Measurements from ENCODE around the gene CAPN7.

The CAPN7 gene

GRCh38 chr3:15279205-15279604 is 73.2 kb downstream of the CAPN7 start:
- DNase-seq, result no peak

GRCh38 chr3:15279671-15280402 is 73.8 kb downstream of the CAPN7 start:
- no peak for DNase-seq

- no peak for DNase-seq
Measured at GRCh38 chr3:15280853-15281532, 74.9 kb downstream of the CAPN7 start.

GRCh38 chr3:15281817-15282216 is 75.8 kb downstream of the CAPN7 start:
- no peak for DNase-seq

- peak; percentile 51 for DNase-seq
Measured at GRCh38 chr3:15283702-15284101, 77.7 kb downstream of the CAPN7 start.

- peak; percentile 69 for DNase-seq
Measured at GRCh38 chr3:15284121-15284889, 78.3 kb downstream of the CAPN7 start.

GRCh38 chr3:15286022-15286421 is 80.0 kb downstream of the CAPN7 start:
- no peak for DNase-seq

GRCh38 chr3:15287565-15288330 is 81.7 kb downstream of the CAPN7 start:
- DNase-seq, result no peak

- DNase-seq, result no peak
Measured at GRCh38 chr3:15288331-15289035, 82.4 kb downstream of the CAPN7 start.

- DNase-seq, result no peak
Measured at GRCh38 chr3:15289661-15290060, 83.6 kb downstream of the CAPN7 start.

- no peak for DNase-seq
Measured at GRCh38 chr3:15290736-15291135, 84.7 kb downstream of the CAPN7 start.

- peak; percentile 71 for DNase-seq
Measured at GRCh38 chr3:15291589-15292541, 85.8 kb downstream of the CAPN7 start.

- peak; percentile 75 for DNase-seq
Measured at GRCh38 chr3:15292765-15293522, 86.9 kb downstream of the CAPN7 start.

- DNase-seq, result no peak
Measured at GRCh38 chr3:15294929-15295328, 88.9 kb downstream of the CAPN7 start.

GRCh38 chr3:15295506-15295905 is 89.5 kb downstream of the CAPN7 start:
- no peak for DNase-seq

- DNase-seq, result no peak
Measured at GRCh38 chr3:15297608-15298350, 91.7 kb downstream of the CAPN7 start.

- no peak for DNase-seq
Measured at GRCh38 chr3:15298504-15298903, 92.5 kb downstream of the CAPN7 start.

- no peak for DNase-seq
Measured at GRCh38 chr3:15299036-15299435, 93.0 kb downstream of the CAPN7 start.

- no peak for DNase-seq
Measured at GRCh38 chr3:15300323-15301078, 94.5 kb downstream of the CAPN7 start.

Data from RPMI8226 (cell line).